Epithelial cell of esophagus (primary cell): ENCODE measurements around the gene ARMC9.
"Not testable (repeated sequence)": the region's sequence is repeated elsewhere in the genome, so short reads cannot be mapped to it uniquely, and the experiment has no call there.

Experiments used
- DNase-seq: peaks from one replicate; pipeline ENCODE4 v3.0.0; 2010; ENCODE audit warnings: low read depth
- H3K4me3 ChIP-seq: 2 replicates; pipeline ENCODE4 v1.5.1; 2011; ENCODE audit warnings: mild to moderate bottlenecking, low read length, control low read depth
- CTCF ChIP-seq: IDR thresholded peaks from 2 replicates; pipeline ENCODE4 v1.5.1; 2011; ENCODE audit warnings: low read depth, mild to moderate bottlenecking, low read length, control low read depth, inconsistent platforms; ENCODE audit not compliant: insufficient read depth; ENCODE audit errors: missing control alignments

Gene ARMC9

GRCh38 chr2:231344851-231345250 is 146.4 kb downstream of the ARMC9 start:
- no peak for DNase-seq
- no peak overlapping the region for H3K4me3 ChIP-seq
- no peak for TF ChIP-seq CTCF

- no peak for DNase-seq
Observed at GRCh38 chr2:231347081-231347480, 148.7 kb downstream of the ARMC9 start.

GRCh38 chr2:231347638-231348037 is 149.2 kb downstream of the ARMC9 start:
- no peak for DNase-seq
- TF ChIP-seq CTCF: no peak
- H3K4me3 ChIP-seq: no peak overlapping the region

More at GRCh38 chr2:231347081-231347480, 148.7 kb downstream of the ARMC9 start:
- no peak overlapping the region for H3K4me3 ChIP-seq
- TF ChIP-seq CTCF: no peak

- no peak overlapping the region for H3K4me3 ChIP-seq
- no peak for TF ChIP-seq CTCF
- peak; percentile 46 for DNase-seq
Observed at GRCh38 chr2:231348173-231348572, 149.7 kb downstream of the ARMC9 start.

GRCh38 chr2:231348704-231349373 is 150.4 kb downstream of the ARMC9 start:
- no peak for DNase-seq

GRCh38 chr2:231349374-231349735 is 150.9 kb downstream of the ARMC9 start:
- DNase-seq, H3K4me3 ChIP-seq: not testable (repeated sequence)

More at GRCh38 chr2:231348704-231349373, 150.4 kb downstream of the ARMC9 start:
- no peak for TF ChIP-seq CTCF
- H3K4me3 ChIP-seq: no peak overlapping the region

- no peak for TF ChIP-seq CTCF
- H3K4me3 ChIP-seq: no peak overlapping the region
- DNase-seq: no peak
Observed at GRCh38 chr2:231351648-231352047, 153.2 kb downstream of the ARMC9 start.
